ENCODE results near the gene POLE. TPM values are rescaled to one million over a fixed set of nuclear protein-coding genes. Genes with fewer than 3 reads are reported as not detected.

Gene POLE
- total RNA-seq, 4 donors from 2014 or later: 28.2 to 98.5 (median 30.0) TPM

DNA sequence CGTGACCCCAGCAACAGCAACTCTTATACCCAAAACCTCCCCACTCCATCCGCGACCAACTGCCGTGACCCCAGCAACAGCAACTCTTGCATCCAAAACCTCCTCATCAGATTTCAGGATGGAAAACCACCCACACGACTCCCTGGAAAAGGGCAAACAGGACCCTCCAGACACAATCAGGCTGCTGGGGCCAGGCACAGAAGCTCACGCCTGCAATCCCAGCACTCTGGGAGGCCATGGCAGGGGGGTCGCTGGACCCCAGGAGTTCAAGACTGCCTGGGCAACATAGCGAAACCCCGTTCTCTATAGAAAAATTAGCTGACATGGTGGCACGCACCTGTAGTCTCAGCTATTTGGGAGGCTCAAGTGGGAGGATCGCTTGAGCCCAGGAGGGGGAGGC is 43.2 kb upstream of the POLE start:
- TF ChIP-seq, protein P1, sequence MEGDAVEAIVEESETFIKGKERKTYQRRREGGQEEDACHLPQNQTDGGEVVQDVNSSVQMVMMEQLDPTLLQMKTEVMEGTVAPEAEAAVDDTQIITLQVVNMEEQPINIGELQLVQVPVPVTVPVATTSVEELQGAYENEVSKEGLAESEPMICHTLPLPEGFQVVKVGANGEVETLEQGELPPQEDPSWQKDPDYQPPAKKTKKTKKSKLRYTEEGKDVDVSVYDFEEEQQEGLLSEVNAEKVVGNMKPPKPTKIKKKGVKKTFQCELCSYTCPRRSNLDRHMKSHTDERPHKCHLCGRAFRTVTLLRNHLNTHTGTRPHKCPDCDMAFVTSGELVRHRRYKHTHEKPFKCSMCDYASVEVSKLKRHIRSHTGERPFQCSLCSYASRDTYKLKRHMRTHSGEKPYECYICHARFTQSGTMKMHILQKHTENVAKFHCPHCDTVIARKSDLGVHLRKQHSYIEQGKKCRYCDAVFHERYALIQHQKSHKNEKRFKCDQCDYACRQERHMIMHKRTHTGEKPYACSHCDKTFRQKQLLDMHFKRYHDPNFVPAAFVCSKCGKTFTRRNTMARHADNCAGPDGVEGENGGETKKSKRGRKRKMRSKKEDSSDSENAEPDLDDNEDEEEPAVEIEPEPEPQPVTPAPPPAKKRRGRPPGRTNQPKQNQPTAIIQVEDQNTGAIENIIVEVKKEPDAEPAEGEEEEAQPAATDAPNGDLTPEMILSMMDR (IDR thresholded peaks at IDR 0.05; ENCODE audit: low read depth): no peak

DNA sequence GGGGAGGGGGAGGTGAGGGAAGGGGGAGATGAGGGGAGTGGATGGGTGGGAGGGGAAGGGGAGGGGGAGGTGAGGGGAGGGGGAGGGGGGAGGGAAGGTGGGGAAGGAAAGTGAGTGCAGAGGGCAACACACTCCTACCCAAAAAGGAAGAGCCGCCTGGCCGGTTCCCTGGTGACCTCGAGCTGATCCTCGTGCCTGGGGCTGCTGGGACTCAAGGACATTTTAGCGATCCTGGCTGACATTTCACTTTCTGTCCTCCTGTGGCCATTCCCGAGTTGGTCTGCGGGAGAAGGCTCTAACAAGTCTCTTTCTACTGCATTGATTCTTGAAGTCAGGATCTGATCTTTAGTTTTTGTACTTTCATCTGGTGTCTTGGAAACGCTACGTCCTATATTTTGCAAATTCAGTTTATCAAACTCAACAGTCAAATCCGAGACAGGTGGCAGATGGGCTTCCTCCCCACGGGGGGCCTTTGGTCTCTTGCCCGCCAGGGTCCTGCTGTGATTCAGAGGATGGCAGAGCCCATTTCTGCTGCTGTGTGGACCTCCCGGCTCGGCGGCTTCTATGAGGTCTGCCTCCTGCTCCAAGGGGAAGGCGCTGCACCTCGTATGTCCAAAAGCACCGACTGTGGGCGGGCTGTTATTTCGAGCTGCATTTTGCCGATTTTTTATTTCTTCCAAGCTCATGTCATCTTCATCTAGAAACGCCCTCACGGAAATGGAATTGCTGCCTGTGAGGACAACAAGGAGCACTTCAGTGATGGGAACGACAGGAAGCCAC is 42.6 kb upstream of the POLE start:
- TF ChIP-seq, protein P1 (IDR thresholded peaks at IDR 0.05; ENCODE audit: low read depth): no peak

DNA sequence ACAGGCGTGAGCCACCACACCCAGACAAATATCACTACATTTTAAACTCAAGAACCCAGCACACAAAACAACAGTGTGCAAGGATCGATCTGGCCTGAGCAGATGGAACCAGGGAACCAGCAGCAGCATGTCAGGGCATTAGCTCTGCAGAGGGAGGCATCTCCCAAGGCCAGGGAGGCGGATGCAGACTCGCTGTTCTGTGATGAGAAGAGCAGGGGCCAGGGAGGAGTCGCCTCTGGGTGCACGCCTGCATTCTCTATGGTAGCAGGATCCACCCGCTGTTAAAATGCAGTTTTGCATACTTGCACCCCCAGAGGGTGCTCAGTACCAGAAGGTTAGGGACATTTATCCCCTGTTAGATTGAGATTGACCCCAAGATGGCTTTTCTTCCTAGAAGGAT is 41.4 kb upstream of the POLE start:
- TF ChIP-seq, protein P1 (IDR thresholded peaks at IDR 0.05; ENCODE audit: low read depth): no peak

DNA sequence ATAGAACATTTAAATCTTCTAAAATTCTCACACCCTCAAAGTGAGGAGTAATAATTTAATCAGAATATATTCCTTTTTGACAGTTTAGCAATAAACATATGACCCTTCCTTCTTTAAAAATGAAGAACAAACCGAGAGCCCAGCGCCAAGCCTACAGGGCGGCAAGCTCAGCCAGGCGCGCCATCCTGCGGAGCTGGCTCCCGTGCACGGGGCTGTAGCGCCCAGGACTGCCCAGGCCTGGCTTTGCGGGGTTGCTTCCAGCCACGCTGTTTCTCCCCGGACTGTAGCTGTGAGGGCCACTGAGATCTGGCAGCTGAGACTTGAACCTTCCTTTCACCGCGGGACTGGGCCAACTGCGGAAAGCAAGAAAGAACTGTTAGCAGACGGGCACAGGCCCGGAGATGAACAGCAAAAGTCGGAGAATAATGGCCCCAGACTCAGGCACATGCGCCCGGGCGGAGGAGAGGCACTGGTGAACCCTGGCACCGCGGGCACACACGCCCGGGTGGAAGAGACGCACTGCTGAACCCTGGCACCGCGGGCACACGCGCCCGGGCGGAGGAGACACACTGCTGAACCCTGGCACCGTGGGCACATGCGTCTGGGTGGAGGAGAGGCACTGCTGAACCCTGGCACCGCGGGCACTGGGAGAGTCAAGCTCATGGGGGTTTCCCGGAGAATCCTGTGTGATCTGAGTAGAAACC is 40.1 kb upstream of the POLE start:
- TF ChIP-seq, protein P1 (IDR thresholded peaks at IDR 0.05; ENCODE audit: low read depth): no peak

DNA sequence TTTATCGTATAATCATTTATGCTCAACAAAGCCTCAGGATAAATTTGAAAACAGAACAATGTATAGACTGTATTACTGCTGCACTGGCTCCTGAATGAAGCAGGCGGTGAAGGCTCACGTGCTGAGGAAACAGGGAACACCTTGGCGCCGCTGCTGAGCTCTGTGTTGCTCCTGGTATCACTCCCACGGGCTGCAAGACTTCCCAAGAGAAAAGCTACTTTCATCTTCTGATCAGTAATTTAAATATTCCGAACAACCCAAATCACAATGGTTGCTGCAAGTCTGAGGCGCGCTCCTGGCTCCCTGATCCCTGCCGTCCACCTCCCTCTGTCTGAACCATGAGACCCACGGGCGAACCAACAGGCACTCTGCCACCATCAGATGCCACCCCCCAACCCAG is 39.2 kb upstream of the POLE start:
- TF ChIP-seq, protein P1 (IDR thresholded peaks at IDR 0.05; ENCODE audit: low read depth): no peak

DNA sequence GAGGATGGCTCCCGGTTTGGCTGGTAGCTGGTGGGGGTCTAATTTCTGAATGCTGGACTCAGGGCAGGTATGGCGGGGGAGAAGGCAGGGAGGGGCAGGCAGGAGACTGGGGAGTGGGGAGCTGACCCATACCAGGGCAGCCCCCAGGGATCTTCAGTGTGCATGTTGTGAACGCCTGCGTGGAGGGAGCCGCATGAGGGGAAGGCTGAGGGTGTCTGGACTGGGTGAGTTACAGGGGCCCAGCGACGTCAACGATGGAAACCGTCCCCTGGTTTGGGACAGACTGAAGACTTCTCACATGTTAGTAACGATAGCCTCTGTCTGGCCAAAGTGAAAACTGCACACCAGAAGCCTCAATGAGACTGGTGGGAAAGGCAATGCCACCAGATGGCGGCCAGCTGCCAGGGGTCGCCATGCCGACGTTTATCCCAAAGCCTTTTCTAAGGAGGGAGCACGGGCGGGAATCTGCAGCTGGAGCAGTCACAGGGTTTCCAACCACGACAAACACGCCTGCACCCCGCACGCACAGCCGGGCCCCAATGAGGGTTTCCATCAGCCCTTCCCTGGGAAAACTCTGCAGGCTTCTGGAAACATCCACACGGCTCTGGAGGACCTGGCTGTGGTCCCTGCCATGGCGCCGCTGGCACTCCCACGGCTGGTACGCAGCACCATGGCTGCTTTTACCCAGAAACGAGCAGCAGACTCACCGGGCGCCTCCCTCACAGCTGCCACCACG is 37.5 kb upstream of the POLE start:
- TF ChIP-seq, protein P1 (IDR thresholded peaks at IDR 0.05; ENCODE audit: low read depth): no peak

DNA sequence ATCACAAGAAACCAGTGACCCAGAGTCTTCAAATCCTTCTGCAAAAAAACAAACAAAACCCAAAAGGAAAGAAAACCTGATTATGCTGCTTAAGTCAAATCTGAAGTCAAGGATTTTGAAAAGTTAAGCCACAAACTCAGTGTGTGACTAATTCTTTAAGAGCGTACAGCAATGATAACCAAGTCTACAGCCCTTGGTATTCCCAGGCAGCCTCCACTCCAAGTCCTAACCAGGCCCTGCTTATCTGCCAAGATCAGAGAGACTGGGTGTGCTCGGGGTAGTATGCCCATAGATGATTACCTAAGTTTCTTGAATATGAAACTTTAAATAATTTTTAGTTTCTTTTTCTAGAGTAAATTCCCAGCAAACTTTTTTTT is 36.6 kb upstream of the POLE start:
- TF ChIP-seq, protein P1 (IDR thresholded peaks at IDR 0.05; ENCODE audit: low read depth): no peak

Data from subcutaneous adipose tissue (tissue), 4 donors.